COLO668 (cell line): ENCODE data around the gene ANKRD53.

Experiments
- DNase-seq: peaks from one replicate; lab custom pipeline; 2025; ENCODE audit not compliant: unreplicated experiment; lab: John Stamatoyannopoulos, UW

The ANKRD53 gene

GRCh38 chr2:70978341-70979179 lies at the start of gene ANKRD53:
Gene ANKRD53 (plus strand): TSS chr2:70978630. CDS start chr2:70978646, 16 bp downstream.
- peak; percentile 55 for DNase-seq

- DNase-seq, result no peak
Measured at GRCh38 chr2:70930371-70931329, 47.8 kb upstream of the ANKRD53 start.

GRCh38 chr2:70931376-70932000 lies 46.9 kb upstream of the ANKRD53 start:
- no peak for DNase-seq

- DNase-seq, result no peak
Measured at GRCh38 chr2:70932631-70933230, 45.7 kb upstream of the ANKRD53 start.

GRCh38 chr2:70934981-70935380 lies 43.4 kb upstream of the ANKRD53 start:
- no peak for DNase-seq

- peak; percentile 74 for DNase-seq
Measured at GRCh38 chr2:70935468-70936164, 42.8 kb upstream of the ANKRD53 start, which contains the start of gene ATP6V1B1. Gene ATP6V1B1 (plus strand): TSS chr2:70935900. CDS start chr2:70935955, 55 bp downstream.

- DNase-seq, result peak; percentile 56
Measured at GRCh38 chr2:70936165-70936978, 42.1 kb upstream of the ANKRD53 start.

- peak; percentile 36 for DNase-seq
Measured at GRCh38 chr2:70936979-70937811, 41.2 kb upstream of the ANKRD53 start.

GRCh38 chr2:70937866-70938585 lies 40.4 kb upstream of the ANKRD53 start:
- no peak for DNase-seq

GRCh38 chr2:70938586-70938950 lies 39.9 kb upstream of the ANKRD53 start:
- DNase-seq, result no peak

- DNase-seq, result no peak
Measured at GRCh38 chr2:70939001-70939838, 39.2 kb upstream of the ANKRD53 start.

- DNase-seq, result no peak
Measured at GRCh38 chr2:70939839-70940580, 38.4 kb upstream of the ANKRD53 start.

GRCh38 chr2:70941186-70941585 lies 37.2 kb upstream of the ANKRD53 start:
- no peak for DNase-seq

- no peak for DNase-seq
Measured at GRCh38 chr2:70941701-70942100, 36.7 kb upstream of the ANKRD53 start.

GRCh38 chr2:70942396-70943204 lies 35.8 kb upstream of the ANKRD53 start:
- no peak for DNase-seq
